Spleen (tissue), 7 donors: ENCODE measurements around the gene SNRPA.

Source experiments
- CTCF ChIP-seq, 11 experiments: fragments of 200-600 bp in 7 of 11; fragments of 450-650 bp in 4 of 11; sonication (generic) in 4 of 11; IDR thresholded peaks in 8 of 11; conservative IDR thresholded peaks in 3 of 11; 1 replicate in 7 of 11; 2 replicates in 4 of 11; pipeline versions ENCODE4 v1.4.0 to v1.8.0; 2016 to 2021; ENCODE audit warnings: antibody characterized with exemption in 11 of 11, inconsistent platforms in 4 of 11, mild to moderate bottlenecking in 1 of 11
- POLR2A ChIP-seq, 3 donors: fragments of 450-650 bp; IDR thresholded peaks; one replicate each; pipeline ENCODE4 v1.5.1; 2017; ENCODE audit warnings: antibody characterized with exemption in 3 of 3, mild to moderate bottlenecking in 1 of 3
- donor health status: DM: no; HTN: no; CAD: no; lungs with moderate emphysema.
- donor health status: DM: no; HTN: no; CAD: no.
- donor health status: DM: no; HTN: no; CAD: no.

DNA sequence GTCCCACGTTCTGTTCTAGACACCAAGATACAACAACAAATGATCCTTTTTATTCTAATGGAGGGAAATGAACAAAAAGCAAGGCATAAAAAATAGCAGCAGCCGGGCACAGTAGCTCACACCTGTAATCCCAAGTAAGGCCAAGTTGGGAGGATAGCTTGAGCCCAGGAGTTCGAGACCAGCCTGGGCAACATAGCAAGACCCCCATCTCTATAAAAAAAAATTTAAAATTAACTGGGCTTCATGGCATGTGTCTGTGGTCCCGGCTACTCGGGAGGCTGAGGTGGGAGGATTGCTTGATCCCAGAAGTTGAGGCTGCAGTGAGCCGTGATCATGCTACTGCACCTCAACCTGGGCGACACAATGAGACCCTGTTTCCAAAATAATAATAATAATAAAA lies 25.4 kb downstream of the SNRPA start:
- no peak for TF ChIP-seq CTCF (IDR thresholded peaks at IDR 0.05 in 8 of 11, conservative IDR thresholded peaks at IDR 0.05 in 3 of 11)
- no peak for TF ChIP-seq POLR2A (IDR thresholded peaks at IDR 0.05)
